HG02852 (cell line): ENCODE results near the gene SLC4A11.

Experiments
- ATAC-seq: cut with Tn5 transposase; IDR thresholded peaks from one replicate; pipeline ENCODE4 v1.9.1; 2021; ENCODE audit warnings: mild to moderate bottlenecking, moderate library complexity; ENCODE audit not compliant: unreplicated experiment

Gene SLC4A11

GRCh38 chr20:3177746-3178485, 61.1 kb downstream of the SLC4A11 start:
- ATAC-seq: no peak
